ENCODE measurements around the gene BPIFA1.

BPIFA1 gene

GRCh38 chr20:33235696-33236095, at the start of gene BPIFA1:
Gene BPIFA1, plus strand, starts transcription at chr20:33235996. Its CDS starts 1,716 bp downstream, at chr20:33237712.
- DNase-seq, result no peak

DNA sequence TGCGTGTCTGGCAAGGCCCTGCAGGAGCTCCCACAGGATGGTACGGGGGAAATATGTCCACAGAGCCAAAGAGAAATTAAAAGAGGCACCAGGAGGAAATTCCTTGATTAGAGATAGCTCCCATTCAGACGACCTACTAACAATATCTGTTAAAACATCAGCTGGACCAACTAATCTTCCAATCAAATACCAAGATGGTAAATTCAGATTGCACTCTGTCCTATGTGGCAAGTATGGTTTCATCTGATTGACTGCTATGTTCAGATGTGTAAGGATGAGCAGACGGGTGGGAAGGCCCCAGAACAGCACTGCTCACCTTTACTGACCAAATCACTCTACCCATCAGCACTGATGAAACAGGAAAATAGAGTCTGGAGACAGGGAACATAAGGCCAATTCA, 48.3 kb upstream of the BPIFA1 start:
- no peak for DNase-seq

DNA sequence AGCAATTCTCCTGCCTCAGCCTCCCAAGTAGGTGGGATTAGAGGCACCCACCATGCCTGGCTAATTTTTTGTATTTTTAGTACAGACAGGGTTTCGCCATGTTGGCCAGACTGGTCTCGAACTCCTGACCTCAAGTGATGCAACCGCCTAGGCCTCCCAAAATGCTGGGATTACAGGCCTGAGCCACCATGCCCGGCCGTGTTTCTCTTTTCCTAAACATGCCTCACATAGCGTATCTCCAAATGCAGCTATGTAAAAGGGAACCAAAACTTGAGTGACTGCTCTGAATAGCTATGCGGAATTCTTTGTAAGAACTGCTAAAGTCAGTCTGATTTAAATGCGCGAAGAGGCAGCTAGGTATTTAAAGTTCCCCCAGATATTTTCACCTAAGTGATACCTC, 47.4 kb upstream of the BPIFA1 start:
- no peak for DNase-seq

GRCh38 chr20:33191484-33191883, 44.3 kb upstream of the BPIFA1 start:
- no peak for DNase-seq

- DNase-seq, result no peak
Observed at GRCh38 chr20:33191955-33192354, 43.8 kb upstream of the BPIFA1 start.

DNA sequence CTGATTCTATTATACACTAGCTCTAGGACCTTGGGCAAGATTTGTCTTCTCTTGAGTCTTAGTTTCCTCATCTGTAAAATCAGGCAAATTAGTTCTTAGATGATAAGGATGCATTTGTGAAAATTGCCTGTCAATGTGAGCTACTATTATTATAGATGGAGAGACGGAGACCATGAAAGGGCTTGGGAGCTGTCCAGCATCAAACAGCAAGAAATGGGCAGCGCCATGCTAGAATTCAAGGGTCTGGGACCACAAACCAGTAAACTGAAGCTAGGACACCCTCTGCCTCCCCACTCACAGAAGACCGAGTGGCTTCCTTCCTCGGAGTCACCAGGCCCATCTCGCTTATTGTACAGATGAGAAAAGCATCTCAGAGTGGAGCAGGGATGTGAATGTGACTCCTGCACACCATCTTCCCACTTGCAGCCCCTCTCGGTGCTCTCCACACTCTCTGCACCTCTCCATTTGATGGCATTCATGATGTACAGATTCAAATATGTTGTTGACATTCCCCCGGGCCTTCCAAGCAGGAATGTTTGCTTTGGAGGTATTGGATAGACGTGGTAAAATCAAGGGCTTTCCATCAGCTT, 42.8 kb upstream of the BPIFA1 start:
- DNase-seq, result no peak

- DNase-seq, result no peak
Observed at GRCh38 chr20:33199026-33199425, 36.8 kb upstream of the BPIFA1 start.

DNA sequence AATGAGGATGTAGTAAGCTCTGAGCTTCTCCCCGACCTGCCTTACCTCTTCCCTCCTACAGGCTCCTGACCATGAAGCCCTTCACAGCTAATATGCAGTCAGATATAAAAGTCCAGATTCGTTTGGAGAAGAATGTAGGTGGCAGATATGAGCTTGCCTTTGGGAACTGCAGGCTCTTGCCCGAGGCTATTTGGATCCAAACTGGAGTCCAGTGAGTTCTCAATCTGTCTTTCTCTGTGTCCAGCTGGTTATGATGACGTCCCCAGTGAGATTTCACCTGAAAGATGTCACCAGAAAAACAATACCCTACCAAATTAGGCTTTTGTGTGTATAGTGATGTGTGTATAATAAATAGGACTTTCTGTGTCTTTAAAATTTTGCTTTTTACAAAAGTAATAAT, 33.3 kb upstream of the BPIFA1 start:
- no peak for DNase-seq

- DNase-seq, result no peak
Observed at GRCh38 chr20:33203444-33203843, 32.4 kb upstream of the BPIFA1 start.

DNA sequence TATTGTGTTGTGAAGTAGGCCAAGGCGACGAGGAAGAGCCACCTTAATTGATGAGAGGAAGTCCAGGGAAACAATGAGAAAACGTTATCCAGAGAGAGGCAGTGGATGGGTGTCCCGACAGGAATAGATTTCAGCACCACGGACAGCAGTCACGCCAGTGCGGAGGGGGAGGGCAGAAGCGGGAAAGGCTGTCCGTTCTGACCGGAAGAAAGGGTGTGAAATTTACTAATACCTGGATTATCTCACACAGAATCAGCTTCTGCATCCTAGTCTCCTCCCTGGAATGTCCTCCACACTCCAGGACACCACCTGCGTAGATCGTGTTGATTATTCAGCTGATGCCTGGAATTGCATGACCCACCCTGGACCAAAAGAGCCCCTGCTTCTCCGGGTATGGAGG, 26.0 kb upstream of the BPIFA1 start:
- DNase-seq, result peak; percentile 77

DNA sequence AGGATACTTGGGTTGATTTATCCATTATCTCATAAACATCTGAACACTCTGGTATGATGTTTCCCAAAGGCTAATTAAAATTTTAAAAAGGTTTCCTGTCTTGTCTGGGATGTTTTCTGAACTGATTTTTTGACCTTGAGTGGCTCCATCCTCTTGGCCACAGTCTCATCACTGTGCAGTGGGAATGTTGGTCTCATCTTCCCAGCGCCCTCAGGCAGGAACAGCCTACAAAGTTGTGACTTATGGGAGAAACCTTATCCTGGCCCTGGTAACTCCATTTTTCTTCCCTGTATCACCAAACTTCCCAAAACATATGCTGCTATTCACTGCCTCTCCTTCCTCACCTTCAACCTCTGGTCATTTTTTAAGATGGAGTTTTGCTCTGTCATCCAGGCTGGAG, 25.4 kb upstream of the BPIFA1 start:
- DNase-seq, result no peak

GRCh38 chr20:33211817-33212424, 23.9 kb upstream of the BPIFA1 start:
- peak; percentile 60 for DNase-seq

DNA sequence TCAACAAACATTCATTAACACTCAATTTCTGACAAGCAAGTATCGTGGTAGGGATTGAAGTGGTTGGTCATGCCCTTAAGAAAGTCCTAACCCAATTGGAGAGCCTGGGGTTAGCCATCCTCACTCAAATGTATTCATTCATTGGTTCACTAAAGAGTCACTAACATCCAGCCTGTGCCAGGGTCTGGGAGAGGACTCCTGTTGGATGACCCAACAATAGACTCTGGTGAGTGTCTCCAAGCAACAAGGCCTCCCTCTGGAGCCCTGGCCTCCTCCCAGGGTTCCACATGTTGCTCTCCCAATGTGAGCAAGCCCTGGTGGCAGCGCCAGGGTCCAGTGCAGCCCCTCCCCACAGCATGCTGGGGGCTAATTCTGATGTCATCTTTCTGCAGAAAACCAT, 18.7 kb upstream of the BPIFA1 start, which contains the start of gene BPIFA3:
TSS of gene BPIFA3 (plus strand) at position 301 of the 400 bp plus-strand sequence. CDS start 185 bp downstream, outside the sequence.
- DNase-seq, result no peak

DNA sequence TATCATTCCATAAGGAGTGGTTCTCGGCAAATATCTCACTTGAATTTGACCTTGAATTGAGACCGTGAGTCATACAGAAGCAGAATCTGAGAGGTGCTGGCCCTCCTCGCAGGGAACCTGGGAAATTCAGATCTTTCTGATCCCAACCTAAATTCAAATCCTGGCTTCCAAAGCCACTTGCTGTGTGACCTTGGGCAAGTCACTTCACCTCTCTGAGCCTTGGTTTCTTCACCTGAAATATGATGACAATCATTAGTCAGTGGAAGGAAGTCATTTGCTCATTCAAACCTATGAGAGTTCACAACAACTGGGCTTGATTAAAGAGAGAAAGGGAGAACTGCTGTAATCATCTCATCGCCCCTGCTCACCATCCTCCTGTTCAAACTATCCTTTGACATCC, 11.4 kb upstream of the BPIFA1 start:
- no peak for DNase-seq

GRCh38 chr20:33229843-33230242, 6.0 kb upstream of the BPIFA1 start:
- DNase-seq, result no peak

DNA sequence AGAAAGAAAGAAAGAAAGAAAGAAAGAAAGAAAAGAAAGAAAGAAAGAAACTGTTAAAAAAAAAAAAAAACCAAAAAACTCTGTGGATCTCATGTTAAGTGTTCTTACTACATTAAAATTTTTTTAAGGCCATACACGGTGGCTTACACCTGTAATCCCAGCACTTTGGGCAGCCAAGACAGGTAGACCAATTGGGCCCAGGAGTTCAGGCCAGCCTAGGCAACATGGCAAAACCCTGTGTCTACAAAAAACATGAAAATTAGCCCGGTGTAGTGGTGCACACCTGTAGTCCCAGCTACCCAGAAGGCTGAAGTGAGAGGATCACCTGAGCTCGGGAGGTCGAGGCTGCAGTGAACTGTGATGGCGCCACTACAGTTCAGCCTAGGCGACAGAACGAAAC, 4.6 kb upstream of the BPIFA1 start:
- DNase-seq, result no peak

- no peak for DNase-seq
Observed at GRCh38 chr20:33232486-33233072, 3.2 kb upstream of the BPIFA1 start.

DNA sequence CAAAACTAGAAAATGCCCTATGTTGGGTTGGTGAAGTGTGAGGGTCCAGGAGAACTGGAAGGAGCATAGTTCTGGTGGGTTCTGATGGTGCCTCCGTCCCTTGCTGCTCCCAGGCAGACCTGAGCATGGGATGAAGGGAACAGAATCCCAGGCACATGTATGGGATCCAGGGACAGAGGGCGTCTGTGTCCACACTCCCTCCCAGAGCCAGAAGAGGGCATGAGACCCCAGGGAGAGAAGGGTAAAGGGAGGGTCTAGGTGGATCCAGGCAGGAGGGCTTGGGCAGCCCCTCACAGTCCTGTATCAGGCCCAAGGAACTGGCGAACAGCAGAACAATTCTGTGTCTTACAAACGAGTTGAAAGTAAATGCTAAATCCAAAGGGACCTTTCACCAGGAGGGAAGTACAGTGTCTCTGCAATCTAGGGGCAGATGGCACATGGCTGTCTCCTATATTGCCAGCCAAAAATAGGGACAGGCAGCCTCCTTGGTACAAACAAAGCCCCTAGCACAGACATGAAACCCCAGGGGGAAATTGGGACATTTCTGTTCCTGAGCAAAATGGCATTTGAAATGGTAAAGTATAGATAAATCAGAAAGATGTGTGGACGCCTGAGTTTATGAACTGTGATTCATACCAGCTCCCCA, 2.5 kb upstream of the BPIFA1 start:
- no peak for DNase-seq

DNA sequence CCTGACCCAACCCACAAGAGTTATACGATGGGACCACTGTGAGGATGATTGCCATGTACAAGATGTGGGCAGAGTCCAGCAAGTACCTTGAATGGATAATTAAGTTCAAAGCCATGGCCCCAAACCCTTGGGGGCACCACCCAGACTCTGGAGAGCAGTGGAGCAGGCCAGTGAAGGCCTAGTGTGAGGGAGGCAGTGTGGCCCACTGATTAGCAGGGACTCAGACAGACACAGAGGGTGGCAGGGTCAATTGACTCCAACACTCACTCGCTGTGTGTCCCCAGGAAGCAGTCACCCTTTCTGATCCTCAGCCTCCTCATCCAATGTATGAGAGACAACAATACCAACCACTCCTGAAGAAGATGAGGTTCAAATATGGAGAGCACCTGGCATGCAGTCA, 1.7 kb upstream of the BPIFA1 start:
- DNase-seq, result no peak

DNA sequence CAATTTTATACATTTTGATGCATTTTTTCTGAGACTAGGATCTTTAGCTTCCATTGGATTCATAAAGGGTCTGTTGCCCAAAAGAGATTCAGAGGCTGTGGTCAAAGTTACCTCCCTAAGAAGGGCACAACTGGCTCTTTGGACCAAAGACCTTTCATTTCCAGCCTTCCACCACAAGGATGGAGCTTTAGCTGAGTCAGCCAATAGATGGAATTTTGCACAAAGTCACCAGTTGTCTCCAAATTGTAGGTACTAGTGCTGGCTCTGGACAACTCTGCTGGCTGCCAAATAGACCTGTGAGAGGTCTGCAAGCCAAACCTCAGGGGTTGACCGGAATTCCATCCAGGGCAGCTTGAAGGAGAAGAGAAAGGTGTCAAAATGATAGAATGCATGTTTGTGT, 555 bp downstream of the BPIFA1 start:
- no peak for DNase-seq

GRCh38 chr20:33237989-33238388, 2.2 kb downstream of the BPIFA1 start:
- DNase-seq, result no peak

DNA sequence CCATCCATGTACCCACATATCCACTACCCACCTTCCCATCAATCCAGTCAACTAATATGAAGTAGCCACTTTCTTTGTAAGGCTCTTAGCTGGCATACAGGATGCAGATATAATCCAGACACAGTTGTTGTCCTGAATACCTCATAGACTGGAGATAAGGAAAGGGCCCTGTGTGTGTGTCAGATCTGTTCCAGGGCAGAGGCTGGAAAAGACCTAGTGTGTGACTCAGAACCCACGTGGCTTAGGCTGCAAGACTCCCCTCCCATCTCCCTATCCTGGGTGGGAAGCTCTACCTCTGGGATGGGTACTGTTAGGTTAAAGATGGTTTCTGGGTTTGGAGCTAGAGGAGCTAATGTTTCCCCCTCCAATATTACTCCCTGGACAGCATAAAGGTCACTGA, 3.6 kb downstream of the BPIFA1 start:
- no peak for DNase-seq

DNA sequence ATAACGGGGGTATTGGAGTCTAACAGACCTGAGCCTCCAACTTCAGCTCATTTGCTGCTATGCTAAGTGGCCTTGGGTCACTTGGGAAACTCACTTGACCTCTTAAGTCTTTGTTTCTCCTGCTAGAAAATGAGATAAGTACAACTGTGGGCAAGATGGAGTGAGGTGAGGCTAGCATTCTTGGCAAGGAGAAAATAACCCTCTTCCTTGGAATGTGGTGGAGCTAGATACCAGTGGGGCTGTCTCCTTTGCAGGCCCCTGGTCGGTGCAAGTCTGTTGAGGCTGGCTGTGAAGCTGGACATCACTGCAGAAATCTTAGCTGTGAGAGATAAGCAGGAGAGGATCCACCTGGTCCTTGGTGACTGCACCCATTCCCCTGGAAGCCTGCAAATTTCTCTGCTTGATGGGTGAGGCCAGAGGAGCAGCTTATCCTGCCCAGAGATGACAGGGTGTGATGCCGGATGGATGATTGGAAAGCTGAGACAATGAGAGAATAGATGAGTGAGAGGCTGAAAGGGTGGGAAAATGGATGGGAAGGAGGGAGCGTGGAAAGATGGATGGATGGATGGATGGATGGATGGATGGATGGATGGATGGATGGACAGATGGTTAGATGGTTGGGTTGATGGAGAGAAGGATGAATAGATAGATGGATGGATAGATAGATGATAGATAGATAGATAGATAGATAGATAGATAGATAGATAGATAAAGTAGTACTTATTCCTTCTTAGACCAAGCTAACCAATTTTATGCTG, 4.4 kb downstream of the BPIFA1 start:
- no peak for DNase-seq
